WERI-Rb-1 (cell line): ENCODE results near the gene ACTL6B.

Experiments used
- DNase-seq: peaks from one replicate; pipeline ENCODE4 v3.0.0-alpha.2; 2020
- H3K27ac ChIP-seq: fragments of 250-450 bp; sonication (Bioruptor Pico); 2 replicates; pipeline ENCODE4 v1.5.1; 2020; ENCODE audit warnings: mild to moderate bottlenecking, moderate library complexity
- H3K27me3 ChIP-seq: fragments of 250-450 bp; sonication (Bioruptor Pico); 2 replicates; pipeline ENCODE4 v1.5.1; 2021; ENCODE audit warnings: mild to moderate bottlenecking, low read depth, moderate library complexity; ENCODE audit not compliant: insufficient read depth, severe bottlenecking
- H3K36me3 ChIP-seq: fragments of 250-450 bp; sonication (Bioruptor Pico); 2 replicates; pipeline ENCODE4 v1.5.1; 2020; ENCODE audit warnings: mild to moderate bottlenecking, moderate library complexity
- H3K4me3 ChIP-seq: 2 replicates; pipeline ENCODE4 v1.5.1; 2011; ENCODE audit warnings: low read depth, mild to moderate bottlenecking, control low read depth, low read length
- H3K9me3 ChIP-seq: fragments of 250-450 bp; sonication (Bioruptor Pico); 2 replicates; pipeline ENCODE4 v1.5.1; 2021; ENCODE audit warnings: mild to moderate bottlenecking, moderate library complexity; ENCODE audit not compliant: severe bottlenecking
- CTCF ChIP-seq: IDR thresholded peaks from 2 replicates; pipeline ENCODE4 v1.5.1; 2011; ENCODE audit warnings: low read depth, mild to moderate bottlenecking, control low read depth, inconsistent platforms, low read length

ACTL6B gene

GRCh38 chr7:100595188-100595587 is 61.1 kb downstream of the ACTL6B start:
- no peak for DNase-seq
- no peak overlapping the region for H3K27ac ChIP-seq
- no peak for TF ChIP-seq CTCF
- no peak overlapping the region for H3K4me3 ChIP-seq
- no peaks in the 10 kb centered on the region for H3K27me3 ChIP-seq
- no peaks in the 10 kb centered on the region for H3K9me3 ChIP-seq
- H3K36me3 ChIP-seq, result no peaks in the 10 kb centered on the region
